SU-DHL-6 (cell line): ENCODE results near the gene ASGR1.

Experiments used
- H2AFZ ChIP-seq: fragments of 200-600 bp; sonication (generic); 2 replicates; pipeline ENCODE4 v1.6.1; 2014; ENCODE audit warnings: low read depth, mild to moderate bottlenecking, moderate library complexity, mixed read lengths, antibody characterized with exemption, low read length; ENCODE audit not compliant: severe bottlenecking
- H3F3A ChIP-seq: fragments of 200-600 bp; shearing (Covaris generic); 2 replicates; pipeline ENCODE4 v1.6.0; 2016; ENCODE audit warnings: antibody characterized with exemption, mild to moderate bottlenecking; ENCODE audit not compliant: insufficient read depth
- H3K27ac ChIP-seq: fragments of 200-600 bp; sonication (generic); 2 replicates; pipeline ENCODE4 v1.5.1; 2016; ENCODE audit warnings: low read depth, mild to moderate bottlenecking, low read length, moderate library complexity, mixed read lengths
- H3K27me3 ChIP-seq: fragments of 200-600 bp; sonication (generic), shearing (Covaris generic); 2 replicates; pipeline ENCODE4 v1.6.0; 2014; ENCODE audit warnings: mild to moderate bottlenecking, low read length
- H3K36me3 ChIP-seq: fragments of 200-600 bp; sonication (generic); 2 replicates; pipeline ENCODE4 v1.6.1; 2014; ENCODE audit warnings: mild to moderate bottlenecking, low read length, mixed read lengths
- H3K4me2 ChIP-seq: fragments of 300-600, 200-600 bp; shearing (Covaris generic), sonication (generic); 2 replicates; pipeline ENCODE4 v1.6.0; 2014; ENCODE audit warnings: low read length, low read depth, mild to moderate bottlenecking; ENCODE audit not compliant: poor library complexity, severe bottlenecking
- H3K4me3 ChIP-seq: fragments of 200-600 bp; sonication (generic); 2 replicates; pipeline ENCODE4 v1.5.1; 2014; ENCODE audit warnings: antibody characterized with exemption, low read length, mild to moderate bottlenecking, mixed read lengths; ENCODE audit not compliant: insufficient read depth, poor library complexity, severe bottlenecking
- H3K79me2 ChIP-seq: fragments of 200-600 bp; sonication (generic); 2 replicates; pipeline ENCODE4 v1.6.1; 2014; ENCODE audit warnings: mild to moderate bottlenecking, low read length, moderate library complexity; ENCODE audit not compliant: insufficient read depth
- H3K9ac ChIP-seq: fragments of 200-600 bp; sonication (generic); 2 replicates; pipeline ENCODE4 v1.7.0; 2014; ENCODE audit warnings: mild to moderate bottlenecking, low read length
- H3K9me2 ChIP-seq: fragments of 200-600 bp; sonication (generic); replicated peaks from 2 replicates; pipeline ENCODE4 v1.6.1; 2014; ENCODE audit warnings: low read length; ENCODE audit not compliant: insufficient read depth
- H3K9me3 ChIP-seq: fragments of 200-600 bp; sonication (generic); 2 replicates; pipeline ENCODE4 v1.6.1; 2014; ENCODE audit warnings: low read length, mixed read lengths; ENCODE audit not compliant: insufficient read depth
- H4K20me1 ChIP-seq: fragments of 200-600 bp; sonication (generic); 2 replicates; pipeline ENCODE4 v1.6.1; 2014; ENCODE audit warnings: low read depth, mild to moderate bottlenecking, antibody characterized with exemption, low read length, moderate library complexity, mixed read lengths
- CTCF ChIP-seq: fragments of 200-600 bp; sonication (generic); IDR thresholded peaks from one replicate; pipeline ENCODE4 v1.5.1; 2017; ENCODE audit warnings: antibody characterized with exemption, mild to moderate bottlenecking, low read length, moderate library complexity; ENCODE audit not compliant: insufficient read depth, poor library complexity, severe bottlenecking
- EZH2phosphoT487 ChIP-seq: fragments of 200-600 bp; sonication (generic), shearing (Covaris generic); conservative IDR thresholded peaks from 2 replicates; pipeline ENCODE4 v1.6.1; 2018; ENCODE audit warnings: mild to moderate bottlenecking, antibody characterized with exemption, low read length, moderate library complexity, mixed read lengths

ASGR1 gene

GRCh38 chr17:7223375-7223774 is 44.2 kb upstream of the ASGR1 start:
- no peak for TF ChIP-seq CTCF
- Histone ChIP-seq H3K36me3 (no peaks in the 10 kb centered on the region), H2AFZ (no peak overlapping the region), H3K27ac (no peak overlapping the region), H3K27me3 (no peaks in the 10 kb centered on the region), H4K20me1 (no peaks in the 10 kb centered on the region), H3K4me3 (no peak overlapping the region), H3F3A (peaks cover 11% of the 10 kb centered on the region; the same call in 1 of the 2 replicates), H3K9ac (no peak overlapping the region), H3K79me2 (no peaks in the 10 kb centered on the region), H3K9me2 (no peaks in the 10 kb centered on the region), H3K9me3 (no peaks in the 10 kb centered on the region), H3K4me2 (no peak overlapping the region)

- Histone ChIP-seq H4K20me1 (no peaks in the 10 kb centered on the region), H3K9ac (no peak overlapping the region), H3K9me3 (no peaks in the 10 kb centered on the region), H3K4me2 (no peak overlapping the region), H2AFZ (no peak overlapping the region), H3K79me2 (no peaks in the 10 kb centered on the region), H3K4me3 (no peak overlapping the region), H3K27ac (no peak overlapping the region), H3K36me3 (no peaks in the 10 kb centered on the region), H3K27me3 (no peaks in the 10 kb centered on the region), H3K9me2 (no peaks in the 10 kb centered on the region), H3F3A (peaks cover 11% of the 10 kb centered on the region; the same call in 1 of the 2 replicates)
- TF ChIP-seq CTCF (no peak), EZH2phosphoT487 (no peak)
Observed at GRCh38 chr17:7222972-7223292, 43.8 kb upstream of the ASGR1 start.

- Histone ChIP-seq H2AFZ (no peak overlapping the region), H3K27me3 (no peaks in the 10 kb centered on the region), H3K36me3 (no peaks in the 10 kb centered on the region), H3K4me2 (no peak overlapping the region), H3K27ac (no peak overlapping the region), H3F3A (peaks cover 11% of the 10 kb centered on the region; the same call in 1 of the 2 replicates), H3K9me2 (no peaks in the 10 kb centered on the region), H3K4me3 (no peak overlapping the region), H4K20me1 (no peaks in the 10 kb centered on the region), H3K79me2 (no peaks in the 10 kb centered on the region), H3K9ac (no peak overlapping the region), H3K9me3 (no peaks in the 10 kb centered on the region)
- TF ChIP-seq EZH2phosphoT487 (no peak), CTCF (no peak)
Observed at GRCh38 chr17:7222093-7222971, 43.2 kb upstream of the ASGR1 start.
